HEK293 (cell line): ENCODE data around the gene XIAP.
A peak's percentile ranks its signal among the peaks of the same experiment; 100 is the strongest.

Source experiments
- CTCF ChIA-PET: fragments of 350-600 bp; formaldehyde crosslinking; extraction: SDS; loops from one replicate; lab custom pipeline; 2021; ENCODE audit warnings: antibody characterized with exemption; lab: Yijun Ruan, JAX
- POLR2A ChIA-PET: fragments of 300-600 bp; formaldehyde crosslinking; extraction: SDS; loops from one replicate; lab custom pipeline; 2020; ENCODE audit warnings: antibody characterized with exemption, inconsistent platforms; lab: Yijun Ruan, JAX
- H3K27ac ChIP-seq: fragments of 200-500 bp; sonication (Bioruptor generic); 2 replicates; pipeline ENCODE4 v1.5.1; 2014; ENCODE audit warnings: low read depth, low read length, control low read depth, inconsistent platforms; ENCODE audit errors: extremely low read depth
- H3K36me3 ChIP-seq, 2 experiments: fragments of 200-500 bp in 1 of 2; sonication (Bioruptor generic) in 1 of 2; 1 replicate in 1 of 2; 2 replicates in 1 of 2; pipeline ENCODE4 v1.5.1; 2014 to 2017; ENCODE audit warnings: inconsistent platforms in 2 of 2, low read length in 2 of 2; ENCODE audit not compliant: control insufficient read depth in 2 of 2, insufficient read depth in 1 of 2
- H3K4me1 ChIP-seq: fragments of 200-500 bp; sonication (Bioruptor generic); 2 replicates; pipeline ENCODE4 v1.5.1; 2014; ENCODE audit warnings: mild to moderate bottlenecking, low read length, inconsistent platforms; ENCODE audit not compliant: control insufficient read depth, insufficient read depth
- H3K4me3 ChIP-seq: 2 replicates; pipeline ENCODE4 v1.5.1; 2011; ENCODE audit warnings: low read depth, mild to moderate bottlenecking, control low read depth, low read length, moderate library complexity
- H3K9me3 ChIP-seq: fragments of 200-500 bp; sonication (Bioruptor generic); 2 replicates; pipeline ENCODE4 v1.5.1; 2014; ENCODE audit warnings: low read depth, low read length, inconsistent platforms; ENCODE audit not compliant: control insufficient read depth, insufficient read depth
- GLI2 ChIP-seq: fragments of 450-650 bp; formaldehyde crosslinking; IDR thresholded peaks from 2 replicates; pipeline ENCODE4; 2017; ENCODE audit warnings: missing biosample characterization, missing genetic modification characterization, low read depth, borderline replicate concordance
- KLF7 ChIP-seq: fragments of 450-650 bp; formaldehyde crosslinking; IDR thresholded peaks from 2 replicates; pipeline ENCODE4 v1.5.1; 2016; ENCODE audit warnings: missing biosample characterization, missing genetic modification characterization, borderline replicate concordance
- KLF9 ChIP-seq: fragments of 450-650 bp; formaldehyde crosslinking; IDR thresholded peaks from 2 replicates; pipeline ENCODE4 v1.5.1; 2016; ENCODE audit warnings: missing biosample characterization, missing genetic modification characterization, low read depth
- MZF1 ChIP-seq: fragments of 450-650 bp; formaldehyde crosslinking; IDR thresholded peaks from 2 replicates; pipeline ENCODE4 v1.5.1; 2017; ENCODE audit warnings: missing biosample characterization, missing genetic modification characterization, borderline replicate concordance
- OVOL3 ChIP-seq: fragments of 450-650 bp; formaldehyde crosslinking; IDR thresholded peaks from 2 replicates; pipeline ENCODE4 v1.5.1; 2016; ENCODE audit warnings: missing biosample characterization, missing genetic modification characterization
- PRDM4 ChIP-seq: fragments of 450-650 bp; formaldehyde crosslinking; IDR thresholded peaks from 2 replicates; pipeline ENCODE4 v1.5.1; 2017; ENCODE audit warnings: missing biosample characterization, missing genetic modification characterization
- SALL2 ChIP-seq: fragments of 450-650 bp; formaldehyde crosslinking; IDR thresholded peaks from 2 replicates; pipeline ENCODE4 v1.5.0; 2017; ENCODE audit warnings: missing biosample characterization, mild to moderate bottlenecking, missing genetic modification characterization, borderline replicate concordance
- SCRT1 ChIP-seq: fragments of 450-650 bp; formaldehyde crosslinking; IDR thresholded peaks from 2 replicates; pipeline ENCODE4 v1.5.1; 2016; ENCODE audit warnings: missing biosample characterization, missing genetic modification characterization, borderline replicate concordance
- SCRT2 ChIP-seq: fragments of 450-650 bp; formaldehyde crosslinking; IDR thresholded peaks from 2 replicates; pipeline ENCODE4 v1.5.1; 2016; ENCODE audit warnings: missing biosample characterization, missing genetic modification characterization
- TCF7L2 ChIP-seq: IDR thresholded peaks from 2 replicates; pipeline ENCODE4 v1.6.1; 2011; ENCODE audit warnings: low read depth, mild to moderate bottlenecking, inconsistent platforms, low read length, moderate library complexity, borderline replicate concordance
- ZBTB20 ChIP-seq: fragments of 450-650 bp; formaldehyde crosslinking; IDR thresholded peaks from 2 replicates; pipeline ENCODE4 v1.5.1; 2016; ENCODE audit warnings: missing biosample characterization, missing genetic modification characterization
- ZIC2 ChIP-seq: fragments of 450-650 bp; formaldehyde crosslinking; IDR thresholded peaks from 2 replicates; pipeline ENCODE4 v1.5.1; 2016; ENCODE audit warnings: missing biosample characterization, missing genetic modification characterization
- ZNF112 ChIP-seq: fragments of 450-650 bp; formaldehyde crosslinking; IDR thresholded peaks from 2 replicates; pipeline ENCODE4 v1.5.0; 2017; ENCODE audit warnings: missing biosample characterization, missing genetic modification characterization
- ZNF121 ChIP-seq: fragments of 450-650 bp; formaldehyde crosslinking; IDR thresholded peaks from 2 replicates; pipeline ENCODE4 v1.5.1; 2016; ENCODE audit warnings: missing biosample characterization, missing genetic modification characterization
- ZNF157 ChIP-seq: fragments of 450-650 bp; formaldehyde crosslinking; IDR thresholded peaks from 2 replicates; pipeline ENCODE4 v1.5.1; 2016; ENCODE audit warnings: missing biosample characterization, missing genetic modification characterization
- ZNF169 ChIP-seq: fragments of 450-650 bp; formaldehyde crosslinking; IDR thresholded peaks from 2 replicates; pipeline ENCODE4 v1.5.1; 2016; ENCODE audit warnings: missing biosample characterization, missing genetic modification characterization
- ZNF239 ChIP-seq: fragments of 450-650 bp; formaldehyde crosslinking; IDR thresholded peaks from 2 replicates; pipeline ENCODE4 v1.5.1; 2016; ENCODE audit warnings: missing biosample characterization, missing genetic modification characterization
- ZNF266 ChIP-seq: fragments of 450-650 bp; formaldehyde crosslinking; IDR thresholded peaks from 2 replicates; pipeline ENCODE4 v1.5.1; 2016; ENCODE audit warnings: missing biosample characterization, missing genetic modification characterization, low read depth
- ZNF280D ChIP-seq: fragments of 450-650 bp; formaldehyde crosslinking; IDR thresholded peaks from 2 replicates; pipeline ENCODE4 v1.5.1; 2016; ENCODE audit warnings: missing biosample characterization, missing genetic modification characterization
- ZNF341 ChIP-seq: fragments of 450-650 bp; formaldehyde crosslinking; IDR thresholded peaks from 2 replicates; pipeline ENCODE4; 2016; ENCODE audit warnings: low read depth, missing biosample characterization, missing genetic modification characterization
- ZNF37A ChIP-seq: fragments of 450-650 bp; IDR thresholded peaks from 2 replicates; pipeline ENCODE4 v1.5.1; 2018; ENCODE audit warnings: missing biosample characterization, missing genetic modification characterization
- ZNF391 ChIP-seq: fragments of 450-650 bp; formaldehyde crosslinking; IDR thresholded peaks from 2 replicates; pipeline ENCODE4 v1.5.1; 2016; ENCODE audit warnings: low read depth, missing biosample characterization, missing genetic modification characterization, borderline replicate concordance
- ZNF394 ChIP-seq: fragments of 450-650 bp; formaldehyde crosslinking; IDR thresholded peaks from 2 replicates; pipeline ENCODE4 v1.5.1; 2016; ENCODE audit warnings: missing biosample characterization, missing genetic modification characterization, mild to moderate bottlenecking, moderate library complexity, borderline replicate concordance
- ZNF510 ChIP-seq: fragments of 450-650 bp; formaldehyde crosslinking; IDR thresholded peaks from 2 replicates; pipeline ENCODE4 v1.5.1; 2018; ENCODE audit warnings: mild to moderate bottlenecking, missing genetic modification characterization, missing biosample characterization; ENCODE audit not compliant: insufficient replicate concordance
- ZNF544 ChIP-seq: fragments of 450-650 bp; formaldehyde crosslinking; IDR thresholded peaks from 2 replicates; pipeline ENCODE4 v1.5.0; 2017; ENCODE audit warnings: missing biosample characterization, missing genetic modification characterization
- ZNF580 ChIP-seq: fragments of 450-650 bp; formaldehyde crosslinking; IDR thresholded peaks from 2 replicates; pipeline ENCODE4 v1.5.1; 2016; ENCODE audit warnings: missing biosample characterization, missing genetic modification characterization
- ZNF791 ChIP-seq: fragments of 450-650 bp; formaldehyde crosslinking; IDR thresholded peaks from 2 replicates; pipeline ENCODE4 v1.5.1; 2016; ENCODE audit warnings: missing biosample characterization, missing genetic modification characterization
- ZNF792 ChIP-seq: fragments of 450-650 bp; formaldehyde crosslinking; IDR thresholded peaks from 2 replicates; pipeline ENCODE4 v1.5.1; 2016; ENCODE audit warnings: missing biosample characterization, missing genetic modification characterization
- ZSCAN23 ChIP-seq: fragments of 450-650 bp; formaldehyde crosslinking; IDR thresholded peaks from 2 replicates; pipeline ENCODE4 v1.5.1; 2016; ENCODE audit warnings: missing biosample characterization, missing genetic modification characterization

The XIAP gene

GRCh38 chrX:123909523-123909922 is 49.7 kb downstream of the XIAP start:
- H3K9me3 ChIP-seq = no peaks in the 10 kb centered on the region
- H3K27ac ChIP-seq = no peak overlapping the region
- TF ChIP-seq PRDM4 = no peak
- no peak for TF ChIP-seq ZNF544 (tag by site-specific recombination)
- TF ChIP-seq ZIC2 = no peak
- no peak for TF ChIP-seq ZNF37A (tag by site-specific recombination)
- TF ChIP-seq MZF1 (tag by site-specific recombination) = no peak
- TF ChIP-seq TCF7L2 = no peak
- no peak for TF ChIP-seq ZBTB20 (tag by site-specific recombination)
- no peak for TF ChIP-seq ZNF510
- TF ChIP-seq ZSCAN23 (tag by site-specific recombination) = no peak
- no peak for TF ChIP-seq ZNF239
- TF ChIP-seq KLF9 (tag by site-specific recombination) = no peak
- no peak for TF ChIP-seq ZNF169 (tag by site-specific recombination)
- no peak for TF ChIP-seq ZNF157 (tag by site-specific recombination)
- TF ChIP-seq ZNF112 = no peak
- TF ChIP-seq ZNF394 (tag by site-specific recombination) = no peak
- TF ChIP-seq ZNF341 (tag by site-specific recombination) = no peak
- no peak for TF ChIP-seq ZNF121
- TF ChIP-seq GLI2 (tag by site-specific recombination) = no peak
- no peak for TF ChIP-seq ZNF266 (tag by site-specific recombination)
- TF ChIP-seq ZNF791 (tag by site-specific recombination) = no peak
- peaks cover 18 to 21% of the 10 kb centered on the region in 2 experiments for H3K36me3 ChIP-seq
- H3K4me3 ChIP-seq = no peak overlapping the region
- CTCF ChIA-PET = no interaction called here
- H3K4me1 ChIP-seq = 0 out of 2 replicates have a peak, but pooled peaks cover 4% of the 10 kb centered on the region
- POLR2A ChIA-PET = no interaction called here

GRCh38 chrX:123917069-123917468 is 57.2 kb downstream of the XIAP start:
- H3K27ac ChIP-seq = no peak overlapping the region
- TF ChIP-seq SCRT2 (tag by site-specific recombination) = peak; percentile 76
- no peak for TF ChIP-seq ZNF792
- peaks cover 0 to 3% of the 10 kb centered on the region in 2 experiments; a peak in 1 of 3 replicates for H3K36me3 ChIP-seq
- ChIA-PET POLR2A (no interaction called here), CTCF (interaction anchor here (0.6 to 1.7 kb wide), 3 partner anchors 33 to 206 kb away, joined by 4 read pairs; no protein-coding TSS in a partner anchor)
- no peak overlapping the region for H3K4me3 ChIP-seq
- no peaks in the 10 kb centered on the region for H3K4me1 ChIP-seq
- H3K9me3 ChIP-seq = no peaks in the 10 kb centered on the region

- Histone ChIP-seq H3K4me1 (no peaks in the 10 kb centered on the region), H3K9me3 (no peaks in the 10 kb centered on the region), H3K4me3 (no peak overlapping the region), H3K36me3 (no peaks in the 10 kb centered on the region), H3K27ac (no peak overlapping the region)
- CTCF ChIA-PET = interaction anchor here (1.7 kb wide), 1 partner anchor 85 kb away, joined by 4 read pairs; no protein-coding TSS in a partner anchor
- POLR2A ChIA-PET = no interaction called here
- TF ChIP-seq SCRT1 (tag by site-specific recombination) = no peak
- TF ChIP-seq ZNF280D (tag by site-specific recombination) = no peak
- no peak for TF ChIP-seq ZNF391 (tag by site-specific recombination)
- TF ChIP-seq KLF7 = no peak
- TF ChIP-seq SALL2 = no peak
- TF ChIP-seq OVOL3 (tag by site-specific recombination) = no peak
- no peak for TF ChIP-seq ZNF580 (tag by site-specific recombination)
These were observed 58.4 kb downstream of the XIAP start for GRCh38 chrX:123918106-123918721.
